ENCODE measurements around the gene PKP2.

The PKP2 gene

DNA sequence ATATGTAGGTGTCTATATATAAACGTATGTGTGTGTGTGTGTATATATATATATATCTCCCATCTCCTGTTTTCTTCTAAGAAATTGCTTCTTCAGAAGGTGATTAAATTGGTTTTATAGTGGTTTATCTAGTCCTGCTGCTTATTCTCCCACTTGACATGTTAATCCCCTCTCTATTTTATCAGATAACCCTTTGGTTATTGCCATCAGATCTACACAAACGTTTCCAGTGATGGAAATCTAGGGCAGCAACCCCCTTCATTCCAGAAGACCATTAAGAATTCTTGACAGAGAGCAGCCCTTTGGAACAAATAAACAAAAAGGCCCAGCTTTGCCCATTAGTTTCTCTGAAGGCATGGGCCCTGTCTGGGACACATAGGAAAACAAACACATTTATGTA, 106.7 kb downstream of the PKP2 start:
- no peaks in the 10 kb centered on the region for H3K27me3 ChIP-seq
- no peak overlapping the region for H3K27ac ChIP-seq
- peaks cover 27% of the 10 kb centered on the region for H3K36me3 ChIP-seq
- H3K9me3 ChIP-seq = no peaks in the 10 kb centered on the region
- H3K4me1 ChIP-seq (ENCODE audit: control insufficient read depth in 1 of 2, insufficient read depth in 1 of 2, low read depth in 1 of 2, low read length in 1 of 2) = no peaks in the 10 kb centered on the region
- H3K4me3 ChIP-seq (ENCODE audit: low read depth in 1 of 2, low read length in 1 of 2) = no peak overlapping the region
- TF ChIP-seq, protein P1, sequence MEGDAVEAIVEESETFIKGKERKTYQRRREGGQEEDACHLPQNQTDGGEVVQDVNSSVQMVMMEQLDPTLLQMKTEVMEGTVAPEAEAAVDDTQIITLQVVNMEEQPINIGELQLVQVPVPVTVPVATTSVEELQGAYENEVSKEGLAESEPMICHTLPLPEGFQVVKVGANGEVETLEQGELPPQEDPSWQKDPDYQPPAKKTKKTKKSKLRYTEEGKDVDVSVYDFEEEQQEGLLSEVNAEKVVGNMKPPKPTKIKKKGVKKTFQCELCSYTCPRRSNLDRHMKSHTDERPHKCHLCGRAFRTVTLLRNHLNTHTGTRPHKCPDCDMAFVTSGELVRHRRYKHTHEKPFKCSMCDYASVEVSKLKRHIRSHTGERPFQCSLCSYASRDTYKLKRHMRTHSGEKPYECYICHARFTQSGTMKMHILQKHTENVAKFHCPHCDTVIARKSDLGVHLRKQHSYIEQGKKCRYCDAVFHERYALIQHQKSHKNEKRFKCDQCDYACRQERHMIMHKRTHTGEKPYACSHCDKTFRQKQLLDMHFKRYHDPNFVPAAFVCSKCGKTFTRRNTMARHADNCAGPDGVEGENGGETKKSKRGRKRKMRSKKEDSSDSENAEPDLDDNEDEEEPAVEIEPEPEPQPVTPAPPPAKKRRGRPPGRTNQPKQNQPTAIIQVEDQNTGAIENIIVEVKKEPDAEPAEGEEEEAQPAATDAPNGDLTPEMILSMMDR (IDR thresholded peaks at IDR 0.05) = no peak

DNA sequence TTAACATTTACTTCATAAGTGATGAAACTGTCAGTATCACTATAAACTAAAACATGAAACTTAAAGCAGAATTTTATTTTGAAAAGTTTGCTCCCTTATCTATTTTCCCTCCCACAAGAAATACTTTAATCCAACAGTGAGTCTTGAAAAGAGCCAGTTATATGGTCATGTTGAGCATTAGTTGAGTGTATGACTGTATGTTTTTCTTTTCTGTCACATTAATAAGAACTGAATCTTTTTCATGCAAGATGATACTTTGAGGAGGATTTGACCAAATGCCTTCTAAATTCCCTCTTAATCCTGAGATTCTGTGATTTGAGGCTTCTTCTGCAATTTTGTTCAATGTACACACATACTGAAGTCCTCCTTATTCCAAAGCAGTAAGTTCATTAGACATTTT, 107.1 kb downstream of the PKP2 start:
- H3K4me3 ChIP-seq (ENCODE audit: low read depth in 1 of 2, low read length in 1 of 2) = no peak overlapping the region
- no peaks in the 10 kb centered on the region for H3K4me1 ChIP-seq (ENCODE audit: control insufficient read depth in 1 of 2, insufficient read depth in 1 of 2, low read depth in 1 of 2, low read length in 1 of 2)
- no peaks in the 10 kb centered on the region for H3K9me3 ChIP-seq
- peaks cover 23% of the 10 kb centered on the region for H3K36me3 ChIP-seq
- H3K27ac ChIP-seq = no peak overlapping the region
- TF ChIP-seq, protein P1 (IDR thresholded peaks at IDR 0.05) = no peak
- no peaks in the 10 kb centered on the region for H3K27me3 ChIP-seq

DNA sequence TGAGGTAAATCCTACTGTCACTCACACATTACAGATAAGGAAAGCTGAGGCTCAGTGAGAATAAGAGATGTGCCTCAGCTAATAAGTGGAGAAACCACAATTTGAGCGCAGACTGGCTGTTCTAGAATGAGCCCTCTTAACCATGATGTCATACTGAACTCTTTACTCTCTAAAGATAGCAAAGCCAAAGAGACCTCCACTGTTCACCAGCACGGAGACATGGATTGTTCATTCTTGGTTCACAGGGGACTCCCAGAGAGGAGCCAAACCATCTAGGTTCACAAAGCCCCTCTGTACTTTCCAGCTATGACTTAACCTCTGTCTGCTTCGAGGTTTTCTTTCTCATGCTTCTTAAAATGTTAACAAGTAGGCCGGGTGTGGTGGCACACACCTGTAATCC, 108.2 kb downstream of the PKP2 start:
- H3K4me1 ChIP-seq (ENCODE audit: control insufficient read depth in 1 of 2, insufficient read depth in 1 of 2, low read depth in 1 of 2, low read length in 1 of 2) = no peaks in the 10 kb centered on the region
- H3K27me3 ChIP-seq = no peaks in the 10 kb centered on the region
- H3K27ac ChIP-seq = no peak overlapping the region

DNA sequence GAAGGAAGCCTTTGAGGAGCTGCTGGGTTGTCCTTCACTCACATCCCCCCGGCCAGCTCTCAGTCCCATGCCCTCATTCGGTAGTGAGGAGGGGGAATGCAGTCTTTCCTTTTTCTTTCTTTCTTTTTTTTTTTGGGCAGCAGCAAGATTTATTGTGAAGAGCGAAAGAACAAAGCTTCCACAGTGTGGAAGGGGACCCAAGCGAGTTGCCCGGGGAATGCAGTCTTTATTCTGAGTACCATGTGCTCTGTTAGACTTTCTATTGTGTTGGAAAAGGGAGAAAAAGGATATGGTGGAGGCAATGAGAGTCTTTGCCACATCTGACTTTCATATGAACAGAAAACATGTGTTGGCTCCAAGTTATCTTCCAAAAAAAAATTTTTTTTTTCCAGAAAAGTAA, 111.0 kb downstream of the PKP2 start:
- H3K27me3 ChIP-seq = no peaks in the 10 kb centered on the region
- TF ChIP-seq, protein P1 (IDR thresholded peaks at IDR 0.05) = no peak

More for the DNA sequence above, 108.2 kb downstream of the PKP2 start:
- TF ChIP-seq, protein P1 (IDR thresholded peaks at IDR 0.05) = no peak
- Histone ChIP-seq H3K36me3 (peaks cover 14% of the 10 kb centered on the region), H3K9me3 (no peaks in the 10 kb centered on the region), H3K4me3 (ENCODE audit: low read depth in 1 of 2, low read length in 1 of 2) (no peak overlapping the region)

DNA sequence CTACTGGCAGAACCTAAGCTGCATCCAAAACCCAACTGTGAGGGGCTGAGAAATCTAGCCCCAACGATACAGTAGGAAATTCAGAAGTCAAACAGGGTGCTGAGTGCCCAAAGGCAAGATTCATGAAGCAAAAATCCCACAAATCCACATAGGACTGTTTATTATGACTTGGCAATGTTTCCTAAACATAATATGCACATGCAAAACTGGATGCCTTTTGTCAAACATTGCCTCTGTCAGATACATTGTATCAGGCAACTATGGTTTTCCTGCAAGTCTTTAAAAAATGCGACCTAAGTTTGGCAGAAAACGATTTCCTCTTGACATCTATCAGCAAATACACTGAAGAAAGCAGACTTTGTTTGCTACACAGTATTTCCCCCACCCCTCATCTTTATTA, 113.5 kb downstream of the PKP2 start:
- no peak overlapping the region for H3K4me3 ChIP-seq (ENCODE audit: low read depth in 1 of 2, low read length in 1 of 2)
- no peak overlapping the region for H3K27ac ChIP-seq
- H3K4me1 ChIP-seq (ENCODE audit: control insufficient read depth in 1 of 2, insufficient read depth in 1 of 2, low read depth in 1 of 2, low read length in 1 of 2) = no peaks in the 10 kb centered on the region
- no peaks in the 10 kb centered on the region for H3K9me3 ChIP-seq
- TF ChIP-seq, protein P1 (IDR thresholded peaks at IDR 0.05) = no peak
- no peaks in the 10 kb centered on the region for H3K36me3 ChIP-seq
- H3K27me3 ChIP-seq = no peaks in the 10 kb centered on the region

More for the DNA sequence above, 111.0 kb downstream of the PKP2 start:
- Histone ChIP-seq H3K36me3 (no peaks in the 10 kb centered on the region), H3K4me1 (ENCODE audit: control insufficient read depth in 1 of 2, insufficient read depth in 1 of 2, low read depth in 1 of 2, low read length in 1 of 2) (no peaks in the 10 kb centered on the region), H3K27ac (no peak overlapping the region), H3K4me3 (ENCODE audit: low read depth in 1 of 2, low read length in 1 of 2) (no peak overlapping the region), H3K9me3 (no peaks in the 10 kb centered on the region)

DNA sequence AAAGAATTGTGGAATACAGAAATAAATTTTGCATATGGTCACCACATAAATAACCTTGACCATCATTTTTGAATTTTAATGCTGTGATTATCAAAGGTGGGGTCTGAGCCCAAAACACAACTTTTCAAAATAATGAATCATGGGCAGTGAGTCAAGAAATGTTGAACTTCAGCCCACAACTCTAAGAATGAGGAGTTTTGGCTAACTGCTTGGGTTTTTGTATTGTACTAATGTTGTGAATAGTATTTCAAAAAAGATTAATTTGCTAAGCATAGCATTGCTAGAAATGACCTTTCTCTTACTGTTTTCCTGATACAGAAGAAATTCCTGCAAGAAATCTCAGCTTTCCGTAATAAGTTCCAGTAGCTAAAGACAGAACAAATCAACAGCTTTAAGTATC, 116.5 kb downstream of the PKP2 start:
- TF ChIP-seq, protein P1 (IDR thresholded peaks at IDR 0.05) = no peak
- H3K4me3 ChIP-seq (ENCODE audit: low read depth in 1 of 2, low read length in 1 of 2) = no peak overlapping the region
- no peaks in the 10 kb centered on the region for H3K27me3 ChIP-seq
- H3K27ac ChIP-seq = no peak overlapping the region
- no peaks in the 10 kb centered on the region for H3K36me3 ChIP-seq
- no peaks in the 10 kb centered on the region for H3K4me1 ChIP-seq (ENCODE audit: control insufficient read depth in 1 of 2, insufficient read depth in 1 of 2, low read depth in 1 of 2, low read length in 1 of 2)
- H3K9me3 ChIP-seq = no peaks in the 10 kb centered on the region
